HCT116 (cell line): Measurements from ENCODE around the gene FARP1. TPM values are rescaled to one million over a fixed set of nuclear protein-coding genes. Genes with fewer than 3 reads are reported as not detected.

Source experiments
- ATAC-seq: fragments of 200-7000 bp; cut with Tn5 transposase; 2 replicates; pipeline ENCODE4 v1.9.1; 2020; ENCODE audit warnings: mild to moderate bottlenecking, moderate library complexity
- BruUV-seq: library from RNA; stranded (reverse); fragments of 400-500 nt; replicated peaks from 2 replicates; lab custom pipeline; 2021; lab: Mats Ljungman, UMichigan
- CTCF ChIA-PET: fragments of 300-600 bp; sonication (Branson Sonifier 250); formaldehyde crosslinking; loops from one replicate; lab custom pipeline; 2021; ENCODE audit warnings: antibody characterized with exemption; lab: Charles Lee
- POLR2A ChIA-PET: fragments of 300-600, 350-600 bp; sonication (Branson Sonifier 250); formaldehyde crosslinking; loops from one replicate; lab custom pipeline; 2021; ENCODE audit warnings: antibody characterized with exemption; lab: Charles Lee
- RAD21 ChIA-PET, 2 experiments: fragments of 300-600 bp; sonication (Branson Sonifier 250); formaldehyde crosslinking; loops; one replicate each; lab custom pipeline; 2023; ENCODE audit warnings: low total read pairs in 2 of 2; ENCODE audit not compliant: uncharacterized antibody in 2 of 2, unreplicated experiment in 2 of 2, low non-redundant PET in 1 of 2; lab: Charles Lee
- DNase-seq: peaks from one replicate; pipeline ENCODE4 v3.0.0-alpha.2; 2010; ENCODE audit warnings: low read depth, low spot score
- H2AFZ ChIP-seq: fragments of 200-600 bp; shearing (Covaris generic), sonication (generic); 2 replicates; pipeline ENCODE4 v1.6.1; 2017; ENCODE audit warnings: low read depth, mixed run types, mixed read lengths, antibody characterized with exemption, low read length; ENCODE audit not compliant: poor library complexity, severe bottlenecking
- H3K27ac ChIP-seq: 2 replicates; pipeline ENCODE4 v1.5.1; 2012; ENCODE audit warnings: low read depth, low read length
- H3K27me3 ChIP-seq: fragments of 200-600 bp; sonication (generic); 2 replicates; pipeline ENCODE4 v1.6.1; 2016; ENCODE audit warnings: mixed run types, low read length, mixed read lengths; ENCODE audit not compliant: insufficient read depth
- H3K36me3 ChIP-seq, 2 experiments: fragments of 200-500 bp in 1 of 2; fragments of 200-600 bp in 1 of 2; sonication (Bioruptor generic) in 1 of 2; sonication (generic) in 1 of 2; 2 replicates each; pipeline versions ENCODE4 v1.5.1 to v1.6.1; 2014 to 2016; ENCODE audit warnings: low read length in 2 of 2, inconsistent platforms in 1 of 2, mixed read lengths in 1 of 2, mixed run types in 1 of 2; ENCODE audit not compliant: insufficient read depth in 2 of 2, control insufficient read depth in 1 of 2
- H3K4me1 ChIP-seq, 2 experiments: fragments of 200-600 bp in 1 of 2; sonication (generic) in 1 of 2; 2 replicates each; pipeline versions ENCODE4 v1.5.1 to v1.6.1; 2012 to 2017; ENCODE audit warnings: low read length in 2 of 2, inconsistent platforms in 1 of 2, mild to moderate bottlenecking in 1 of 2, mixed read lengths in 1 of 2, mixed run types in 1 of 2, moderate library complexity in 1 of 2; ENCODE audit not compliant: insufficient read depth in 2 of 2, control insufficient read depth in 1 of 2
- H3K4me2 ChIP-seq: fragments of 200-600 bp; sonication (generic); 2 replicates; pipeline ENCODE4 v1.6.1; 2017; ENCODE audit warnings: mixed run types, low read length, mixed read lengths
- H3K4me3 ChIP-seq, 2 experiments: fragments of 200-600 bp in 1 of 2; sonication (generic) in 1 of 2; replicated peaks in 1 of 2; 2 replicates each; pipeline ENCODE4 v1.5.1; 2011 to 2016; ENCODE audit warnings: low read length in 2 of 2, control low read depth in 1 of 2, low read depth in 1 of 2, mild to moderate bottlenecking in 1 of 2, mixed read lengths in 1 of 2, mixed run types in 1 of 2
- H3K79me2 ChIP-seq: fragments of 200-600 bp; sonication (generic); 2 replicates; pipeline ENCODE4 v1.6.1; 2017; ENCODE audit warnings: mild to moderate bottlenecking, mixed run types, low read length, moderate library complexity, mixed read lengths; ENCODE audit not compliant: insufficient read depth
- H3K9ac ChIP-seq: fragments of 200-600 bp; sonication (generic); 2 replicates; pipeline ENCODE4 v1.6.1; 2016; ENCODE audit warnings: low read length, mixed read lengths
- H3K9me2 ChIP-seq: fragments of 200-600 bp; sonication (generic), shearing (Covaris generic); 2 replicates; pipeline ENCODE4 v1.6.1; 2017; ENCODE audit warnings: mixed run types, mild to moderate bottlenecking, moderate library complexity; ENCODE audit not compliant: insufficient read depth
- H3K9me3 ChIP-seq, 2 experiments: fragments of 200-500 bp in 1 of 2; fragments of 200-600 bp in 1 of 2; sonication (Bioruptor generic) in 1 of 2; sonication (generic) in 1 of 2; 2 replicates each; pipeline ENCODE4 v1.6.1; 2014 to 2017; ENCODE audit warnings: low read length in 2 of 2, mixed read lengths in 2 of 2, inconsistent platforms in 1 of 2, low read depth in 1 of 2, mild to moderate bottlenecking in 1 of 2, mixed run types in 1 of 2, moderate library complexity in 1 of 2; ENCODE audit not compliant: control insufficient read depth in 1 of 2, insufficient read depth in 1 of 2
- H4K20me1 ChIP-seq: fragments of 200-600 bp; sonication (generic), shearing (Covaris generic); 2 replicates; pipeline ENCODE4 v1.6.1; 2017; ENCODE audit warnings: mixed run types, mild to moderate bottlenecking, moderate library complexity; ENCODE audit not compliant: insufficient read depth
- CBX3 ChIP-seq: IDR thresholded peaks from 2 replicates; pipeline ENCODE4 v1.6.1; 2012; ENCODE audit warnings: low read depth
- CEBPB ChIP-seq: IDR thresholded peaks from 2 replicates; pipeline ENCODE4 v1.6.1; 2012; ENCODE audit warnings: low read depth
- EGR1 ChIP-seq: IDR thresholded peaks from 2 replicates; pipeline ENCODE4 v1.6.1; 2012; ENCODE audit warnings: low read depth
- ELF1 ChIP-seq: IDR thresholded peaks from 2 replicates; pipeline ENCODE4 v1.6.1; 2012; ENCODE audit warnings: low read depth, borderline replicate concordance
- EZH2 ChIP-seq: fragments of 200-600 bp; sonication (generic); IDR thresholded peaks from 2 replicates; pipeline ENCODE4 v1.6.1; 2017; ENCODE audit warnings: antibody characterized with exemption, mixed run types
- EZH2phosphoT487 ChIP-seq: fragments of 200-600 bp; IDR thresholded peaks from 2 replicates; pipeline ENCODE4 v1.6.1; 2018; ENCODE audit warnings: antibody characterized with exemption, borderline replicate concordance
- JUND ChIP-seq: IDR thresholded peaks from 2 replicates; pipeline ENCODE4 v1.6.1; 2012
- POLR2A ChIP-seq: IDR thresholded peaks from 2 replicates; pipeline ENCODE4 v1.7.0; 2011; ENCODE audit warnings: borderline replicate concordance; ENCODE audit not compliant: insufficient read depth, insufficient read length; ENCODE audit errors: extremely low read depth
- POLR2AphosphoS5 ChIP-seq: IDR thresholded peaks from 2 replicates; pipeline ENCODE4 v1.6.1; 2011; ENCODE audit warnings: mild to moderate bottlenecking, low read depth, low read length, moderate library complexity
- RAD21 ChIP-seq: IDR thresholded peaks from 2 replicates; pipeline ENCODE4 v1.6.1; 2012; ENCODE audit warnings: low read depth, mild to moderate bottlenecking
- SIN3A ChIP-seq: IDR thresholded peaks from 2 replicates; pipeline ENCODE4 v1.6.1; 2012; ENCODE audit warnings: low read depth
- SP1 ChIP-seq: IDR thresholded peaks from 2 replicates; pipeline ENCODE4 v1.6.1; 2012; ENCODE audit warnings: low read depth
- SRF ChIP-seq: IDR thresholded peaks from 2 replicates; pipeline ENCODE4 v1.6.1; 2012; ENCODE audit warnings: low read depth
- YY1 ChIP-seq: IDR thresholded peaks from 2 replicates; pipeline ENCODE4 v1.6.1; 2011; ENCODE audit warnings: low read length, low read depth, moderate library complexity, mild to moderate bottlenecking; ENCODE audit not compliant: insufficient replicate concordance; ENCODE audit errors: extremely low read depth
- ZFX ChIP-seq: fragments of 450-650 bp; IDR thresholded peaks from 2 replicates; pipeline ENCODE4 v1.6.1; 2017
- ZNF274 ChIP-seq: fragments of 200-500 bp; sonication (Bioruptor generic); IDR thresholded peaks from 2 replicates; pipeline ENCODE4 v1.6.1; 2014; ENCODE audit warnings: mild to moderate bottlenecking, low read depth, low read length, inconsistent platforms
- intact Hi-C: fragments of 100-400 bp; cut with micrococcal nuclease; formaldehyde crosslinking; loops from 2 replicates; pipeline ENCODE4 v1.10.0; 2022
- total RNA-seq: library from RNA; stranded (reverse); gene quantifications from one replicate; pipeline ENCODE4 v1.2.1, GENCODE V29; 2021; ENCODE audit not compliant: unreplicated experiment
- TF ChIP-seq, protein P1 (sequence below): IDR thresholded peaks from 2 replicates; pipeline ENCODE4 v1.6.1; 2012
- TF ChIP-seq, protein P2 (sequence below): IDR thresholded peaks from 2 replicates; pipeline ENCODE4 v1.6.1; 2011; ENCODE audit warnings: mild to moderate bottlenecking, low read length, moderate library complexity; ENCODE audit not compliant: insufficient replicate concordance; ENCODE audit errors: extremely low read depth
- TF ChIP-seq, protein P3 (sequence below): IDR thresholded peaks from 2 replicates; pipeline ENCODE4 v1.6.1; 2012
- TF ChIP-seq, protein P4 (sequence below), 3 experiments: fragments of 200-600 bp in 1 of 3; sonication (generic) in 1 of 3; IDR thresholded peaks in 2 of 3; conservative IDR thresholded peaks in 1 of 3; 2 replicates each; pipeline ENCODE4 v1.5.1; 2012 to 2017; ENCODE audit warnings: low read depth in 2 of 3, low read length in 2 of 3, antibody characterized with exemption in 1 of 3, borderline replicate concordance in 1 of 3, control low read depth in 1 of 3, mild to moderate bottlenecking in 1 of 3, mixed read lengths in 1 of 3, mixed run types in 1 of 3, moderate library complexity in 1 of 3; ENCODE audit not compliant: insufficient read depth in 1 of 3

FARP1 gene
- total RNA-seq, 1 experiment from 2014 or later = 30.5 TPM

DNA sequence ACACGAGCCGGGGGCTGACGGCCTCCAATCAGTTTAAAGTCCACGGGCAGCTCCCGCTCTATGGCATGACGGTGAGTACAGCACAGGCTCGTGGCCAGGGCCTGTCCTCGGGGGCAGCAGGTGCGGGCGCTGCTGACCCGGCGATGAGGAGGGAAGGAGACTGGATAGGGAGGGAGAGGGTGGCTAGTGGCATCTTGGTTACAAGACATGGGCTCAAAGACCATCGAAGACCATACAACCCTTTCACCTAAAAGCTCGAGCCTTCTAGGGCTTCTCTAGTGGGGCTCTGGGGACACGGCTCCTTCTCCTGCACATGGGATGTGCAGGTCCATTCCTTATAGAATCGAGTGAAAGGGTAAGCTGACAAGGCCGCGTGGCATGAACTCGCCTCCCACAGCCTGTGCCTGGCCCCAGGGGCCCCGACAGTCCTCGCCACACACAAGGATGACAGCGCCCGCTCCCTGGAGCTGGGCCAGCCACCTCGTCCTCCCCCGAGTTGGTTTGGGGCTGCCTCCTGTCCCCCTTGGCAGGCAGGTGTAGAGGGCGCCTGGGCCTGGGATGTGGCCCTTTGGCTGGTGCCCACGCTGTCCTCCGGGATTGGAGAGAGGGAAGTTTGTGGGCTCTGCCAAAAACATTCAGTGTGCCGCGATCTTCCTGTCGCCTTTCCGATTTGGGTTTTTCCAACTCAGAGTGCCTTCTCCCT lies 296.4 kb downstream of the FARP1 start (continued):
- no peak for TF ChIP-seq RAD21

DNA sequence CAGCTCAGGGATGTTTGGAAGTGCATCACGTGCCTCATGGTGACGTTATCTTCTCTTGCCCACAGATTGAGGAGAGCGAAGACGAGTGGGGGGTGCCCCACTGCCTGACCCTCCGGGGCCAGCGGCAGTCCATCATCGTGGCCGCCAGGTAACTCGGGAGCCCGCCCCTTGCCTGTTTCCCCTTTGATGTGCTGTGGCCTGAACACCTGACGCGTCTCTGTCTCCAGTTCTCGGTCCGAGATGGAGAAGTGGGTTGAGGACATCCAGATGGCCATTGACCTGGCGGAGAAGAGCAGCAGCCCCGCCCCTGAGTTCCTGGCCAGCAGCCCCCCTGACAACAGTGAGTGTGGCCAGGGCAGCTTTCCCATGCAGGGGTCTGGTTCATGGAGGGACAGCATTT lies 297.0 kb downstream of the FARP1 start:
- Histone ChIP-seq H3K4me1 (peaks cover 0 to 23% of the 10 kb centered on the region in 2 experiments; a peak in 2 of 4 replicates), H3K27me3 (no peaks in the 10 kb centered on the region), H3K9me3 (no peaks in the 10 kb centered on the region), H3K9ac (no peak overlapping the region), H3K79me2 (no peaks in the 10 kb centered on the region), H4K20me1 (no peaks in the 10 kb centered on the region), H3K36me3 (no peaks in the 10 kb centered on the region), H3K27ac (no peak overlapping the region), H3K4me2 (no peak overlapping the region), H3K4me3 (no peak overlapping the region), H2AFZ (no peak overlapping the region), H3K9me2 (no peaks in the 10 kb centered on the region)
- intact Hi-C loops = no loop called here
- POLR2A ChIA-PET = no interaction called here
- no peak for ATAC-seq
- no peak for DNase-seq
- TF ChIP-seq CBX3 = no peak
- no peak for TF ChIP-seq EZH2phosphoT487
- no peak for TF ChIP-seq POLR2A
- TF ChIP-seq, protein P1, sequence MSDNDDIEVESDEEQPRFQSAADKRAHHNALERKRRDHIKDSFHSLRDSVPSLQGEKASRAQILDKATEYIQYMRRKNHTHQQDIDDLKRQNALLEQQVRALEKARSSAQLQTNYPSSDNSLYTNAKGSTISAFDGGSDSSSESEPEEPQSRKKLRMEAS = no peak
- TF ChIP-seq ZFX = no peak
- TF ChIP-seq SIN3A = no peak
- TF ChIP-seq EGR1 = no peak
- TF ChIP-seq ELF1 = no peak
- TF ChIP-seq RAD21 = no peak
- no peak for TF ChIP-seq JUND
- no peak for TF ChIP-seq SRF
- no peak for TF ChIP-seq YY1
- no peak for TF ChIP-seq ZNF274
- no peak for TF ChIP-seq POLR2AphosphoS5
- TF ChIP-seq CEBPB = no peak
- TF ChIP-seq, protein P2, sequence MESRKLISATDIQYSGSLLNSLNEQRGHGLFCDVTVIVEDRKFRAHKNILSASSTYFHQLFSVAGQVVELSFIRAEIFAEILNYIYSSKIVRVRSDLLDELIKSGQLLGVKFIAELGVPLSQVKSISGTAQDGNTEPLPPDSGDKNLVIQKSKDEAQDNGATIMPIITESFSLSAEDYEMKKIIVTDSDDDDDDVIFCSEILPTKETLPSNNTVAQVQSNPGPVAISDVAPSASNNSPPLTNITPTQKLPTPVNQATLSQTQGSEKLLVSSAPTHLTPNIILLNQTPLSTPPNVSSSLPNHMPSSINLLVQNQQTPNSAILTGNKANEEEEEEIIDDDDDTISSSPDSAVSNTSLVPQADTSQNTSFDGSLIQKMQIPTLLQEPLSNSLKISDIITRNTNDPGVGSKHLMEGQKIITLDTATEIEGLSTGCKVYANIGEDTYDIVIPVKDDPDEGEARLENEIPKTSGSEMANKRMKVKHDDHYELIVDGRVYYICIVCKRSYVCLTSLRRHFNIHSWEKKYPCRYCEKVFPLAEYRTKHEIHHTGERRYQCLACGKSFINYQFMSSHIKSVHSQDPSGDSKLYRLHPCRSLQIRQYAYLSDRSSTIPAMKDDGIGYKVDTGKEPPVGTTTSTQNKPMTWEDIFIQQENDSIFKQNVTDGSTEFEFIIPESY = no peak
- no peak for TF ChIP-seq SP1
- no peak for TF ChIP-seq EZH2
- TF ChIP-seq, protein P3, sequence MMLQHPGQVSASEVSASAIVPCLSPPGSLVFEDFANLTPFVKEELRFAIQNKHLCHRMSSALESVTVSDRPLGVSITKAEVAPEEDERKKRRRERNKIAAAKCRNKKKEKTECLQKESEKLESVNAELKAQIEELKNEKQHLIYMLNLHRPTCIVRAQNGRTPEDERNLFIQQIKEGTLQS = no peak
- TF ChIP-seq, protein P4, sequence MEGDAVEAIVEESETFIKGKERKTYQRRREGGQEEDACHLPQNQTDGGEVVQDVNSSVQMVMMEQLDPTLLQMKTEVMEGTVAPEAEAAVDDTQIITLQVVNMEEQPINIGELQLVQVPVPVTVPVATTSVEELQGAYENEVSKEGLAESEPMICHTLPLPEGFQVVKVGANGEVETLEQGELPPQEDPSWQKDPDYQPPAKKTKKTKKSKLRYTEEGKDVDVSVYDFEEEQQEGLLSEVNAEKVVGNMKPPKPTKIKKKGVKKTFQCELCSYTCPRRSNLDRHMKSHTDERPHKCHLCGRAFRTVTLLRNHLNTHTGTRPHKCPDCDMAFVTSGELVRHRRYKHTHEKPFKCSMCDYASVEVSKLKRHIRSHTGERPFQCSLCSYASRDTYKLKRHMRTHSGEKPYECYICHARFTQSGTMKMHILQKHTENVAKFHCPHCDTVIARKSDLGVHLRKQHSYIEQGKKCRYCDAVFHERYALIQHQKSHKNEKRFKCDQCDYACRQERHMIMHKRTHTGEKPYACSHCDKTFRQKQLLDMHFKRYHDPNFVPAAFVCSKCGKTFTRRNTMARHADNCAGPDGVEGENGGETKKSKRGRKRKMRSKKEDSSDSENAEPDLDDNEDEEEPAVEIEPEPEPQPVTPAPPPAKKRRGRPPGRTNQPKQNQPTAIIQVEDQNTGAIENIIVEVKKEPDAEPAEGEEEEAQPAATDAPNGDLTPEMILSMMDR (IDR thresholded peaks at IDR 0.05 in 2 of 3, conservative IDR thresholded peaks at IDR 0.05 in 1 of 3; ENCODE audit: borderline replicate concordance in 1 of 3, insufficient read depth in 1 of 3, low read depth in 2 of 3, low read length in 2 of 3) = no peak
- RAD21 ChIA-PET = no interaction called here
- no TSS peak for BruUV-seq
- CTCF ChIA-PET = no interaction called here
